Measurements from ENCODE around the gene KIRREL2. TPM values are rescaled to one million over a fixed set of nuclear protein-coding genes. Genes with fewer than 3 reads are reported as not detected.
"Not testable (repeated sequence)": the region's sequence is repeated elsewhere in the genome, so short reads cannot be mapped to it uniquely, and the experiment has no call there.

Gene KIRREL2
- total RNA-seq, 2 donors from 2014 or later = 0.11 TPM; not detected in 1

DNA sequence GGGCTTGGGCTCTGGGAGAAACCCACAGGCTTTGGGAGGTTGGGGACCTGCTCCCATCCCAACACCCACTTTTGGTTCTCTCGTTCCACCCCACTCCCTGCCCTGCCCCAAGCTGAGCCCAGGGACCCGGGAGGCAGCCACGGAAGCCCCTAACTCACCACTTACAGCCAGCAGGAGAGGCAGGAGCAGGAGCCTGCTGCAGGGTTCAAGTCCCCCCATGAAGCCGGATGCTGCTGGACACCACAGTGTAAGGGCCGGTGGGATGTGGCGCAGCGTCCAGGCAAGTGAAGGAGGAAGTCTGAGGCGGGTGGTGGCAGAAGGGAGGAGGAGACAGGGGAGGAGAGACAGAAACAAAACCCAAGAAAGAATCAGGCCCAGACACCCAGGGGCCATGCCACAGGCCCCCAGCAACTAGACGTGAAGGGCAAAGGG, 51.3 kb downstream of the KIRREL2 start, which contains the start of gene TYROBP:
Gene TYROBP, minus strand, starts transcription at position 286 of the 432 bp plus-strand sequence. Its CDS starts 67 bp downstream, at position 219.
- ATAC-seq (no peak), DNase-seq (peak; percentile 40 to 42)
- intact Hi-C loops (cut with DNase I, micrococcal nuclease) = no loop called here

DNA sequence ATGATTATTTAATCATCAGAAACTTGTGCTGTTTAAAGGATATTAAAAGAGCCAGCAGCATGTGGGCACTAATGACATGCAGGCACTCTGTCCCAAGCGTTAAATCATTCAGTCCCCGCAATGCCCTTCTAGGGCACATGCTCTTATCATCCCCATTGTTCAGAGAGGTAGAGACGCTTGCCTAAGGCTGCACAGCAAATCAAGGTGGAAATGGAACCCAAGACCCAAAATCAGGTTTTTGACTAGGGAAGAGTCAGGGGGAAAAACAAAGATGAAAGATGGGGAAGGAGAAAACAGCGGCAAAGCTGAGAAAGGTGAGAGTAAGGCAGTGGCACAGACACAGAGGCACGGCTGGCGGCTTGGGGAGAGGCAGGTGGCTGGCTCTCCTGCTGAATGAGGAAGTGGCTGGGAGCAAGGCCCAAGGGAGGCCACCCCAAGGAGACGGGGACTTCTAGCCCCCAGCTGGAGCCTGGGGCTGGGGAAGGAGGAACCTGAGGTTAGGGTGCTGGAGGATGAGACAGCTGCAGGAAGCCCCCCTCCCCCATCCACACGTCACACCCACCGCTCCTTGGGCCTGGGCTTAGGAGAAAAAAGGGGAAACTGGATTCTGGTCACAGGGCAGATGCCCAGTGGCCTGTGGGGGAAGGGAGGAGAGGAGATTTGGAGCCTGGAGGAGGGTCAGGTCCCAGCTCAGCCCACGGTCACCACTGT, 52.4 kb downstream of the KIRREL2 start:
- ATAC-seq = peak; percentile 48
- intact Hi-C loops (cut with DNase I, micrococcal nuclease) = no loop called here
- DNase-seq = peak; percentile 70 to 73

DNA sequence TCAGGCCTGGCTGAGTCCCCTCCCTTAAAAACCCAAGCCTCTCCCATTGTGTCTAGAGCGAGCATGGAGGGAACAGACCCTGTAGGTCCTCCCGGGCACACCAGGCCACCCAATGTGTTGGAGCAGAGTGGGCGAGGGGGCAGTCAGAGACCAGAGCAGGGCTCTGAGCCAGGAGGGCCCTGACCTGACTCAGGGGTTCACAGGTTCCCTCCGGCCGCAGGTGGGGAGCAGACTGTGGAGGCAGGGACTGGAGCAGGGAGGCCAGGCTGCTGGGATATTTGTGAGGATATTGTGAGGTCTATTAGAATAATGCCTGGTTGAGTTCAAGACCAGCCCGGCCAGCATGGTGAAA, 52.9 kb downstream of the KIRREL2 start:
- intact Hi-C loops (cut with DNase I, micrococcal nuclease) = no loop called here
- ATAC-seq (no peak), DNase-seq (no peak)

DNA sequence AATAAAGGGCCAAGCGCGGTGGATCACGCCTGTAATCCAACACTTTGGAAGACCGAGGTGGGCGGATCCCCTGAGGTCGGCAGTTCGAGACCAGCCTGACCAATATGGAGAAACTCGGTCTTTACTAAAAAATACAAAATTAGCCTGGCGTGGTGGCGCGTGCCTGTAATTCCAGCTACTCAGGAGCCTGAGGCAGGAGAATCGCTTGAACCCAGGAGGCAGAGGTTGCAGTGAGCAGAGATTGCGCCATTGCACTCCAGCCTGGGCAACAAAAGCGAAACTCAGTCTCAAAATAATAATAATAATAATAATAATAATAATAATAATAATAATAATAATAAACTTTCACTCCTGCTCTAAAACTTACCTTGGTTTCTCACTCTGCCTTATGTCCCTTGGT, 53.6 kb downstream of the KIRREL2 start:
- ATAC-seq; intact Hi-C loops (cut with DNase I, micrococcal nuclease); DNase-seq: not testable (repeated sequence)

DNA sequence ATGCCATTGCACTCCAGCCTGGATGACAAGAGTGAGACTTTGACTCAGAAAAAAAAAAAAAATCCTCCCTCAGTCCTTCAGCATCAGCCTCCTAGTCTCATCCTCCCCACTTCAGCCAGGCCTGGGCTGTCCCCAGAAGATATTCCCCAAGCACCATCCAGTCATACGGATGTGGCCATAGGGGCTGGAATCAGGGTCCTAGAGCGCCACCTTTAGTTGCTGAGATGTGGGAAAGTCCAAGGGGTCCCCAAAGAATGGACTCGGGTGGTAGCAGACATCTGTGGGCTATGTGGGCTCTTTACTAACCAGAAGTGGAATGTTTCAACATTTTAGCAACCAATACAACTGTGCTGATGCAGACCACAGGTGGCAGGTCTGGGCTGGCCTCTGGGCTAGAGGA, 54.5 kb downstream of the KIRREL2 start:
- intact Hi-C loops (cut with DNase I, micrococcal nuclease) = no loop called here
- DNase-seq (no peak), ATAC-seq (no peak)

DNA sequence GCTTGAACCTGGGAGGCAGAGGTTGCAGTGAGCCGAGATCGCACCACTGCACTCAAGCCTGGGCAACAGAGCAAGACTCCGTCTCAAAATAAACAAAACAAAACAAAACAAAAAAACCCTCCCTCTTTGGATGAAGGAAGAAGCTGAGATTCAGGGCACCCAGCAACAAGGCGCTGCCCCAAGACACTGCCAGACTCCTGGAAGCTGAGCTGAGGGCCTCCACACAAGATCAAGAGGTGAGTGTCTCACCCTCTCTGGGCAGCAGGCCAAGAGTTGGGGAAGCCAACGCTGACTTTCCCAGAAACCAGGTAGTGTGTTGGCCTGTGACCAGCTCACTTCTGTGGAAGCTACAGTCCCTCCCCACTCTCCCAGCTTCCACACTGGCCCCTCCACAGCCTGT, 55.1 kb downstream of the KIRREL2 start:
- intact Hi-C loops (cut with DNase I, micrococcal nuclease) = no loop called here
- ATAC-seq = no peak

DNA sequence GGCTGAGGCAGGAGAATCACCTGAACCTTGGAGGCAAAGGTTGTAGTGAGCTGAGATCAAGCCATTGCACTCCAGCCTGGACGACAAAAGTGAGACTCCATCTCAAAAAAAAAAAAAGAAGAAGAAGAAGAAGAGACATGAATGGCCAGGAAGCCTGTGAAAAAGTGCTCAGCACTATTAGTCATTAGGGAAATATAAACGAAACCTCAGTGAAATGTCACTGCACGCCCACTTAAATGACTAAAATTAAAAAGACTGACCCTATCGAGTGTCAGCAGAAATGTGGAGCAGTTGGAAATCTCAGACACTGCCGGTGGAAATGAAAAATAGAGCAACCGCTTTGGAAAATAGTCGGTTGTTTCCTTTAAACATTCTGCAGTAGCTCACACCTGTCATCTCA, 56.9 kb downstream of the KIRREL2 start:
- intact Hi-C loops (cut with DNase I, micrococcal nuclease) = no loop called here
- no peak for ATAC-seq

More for the DNA sequence above, 55.1 kb downstream of the KIRREL2 start:
- DNase-seq = no peak

DNA sequence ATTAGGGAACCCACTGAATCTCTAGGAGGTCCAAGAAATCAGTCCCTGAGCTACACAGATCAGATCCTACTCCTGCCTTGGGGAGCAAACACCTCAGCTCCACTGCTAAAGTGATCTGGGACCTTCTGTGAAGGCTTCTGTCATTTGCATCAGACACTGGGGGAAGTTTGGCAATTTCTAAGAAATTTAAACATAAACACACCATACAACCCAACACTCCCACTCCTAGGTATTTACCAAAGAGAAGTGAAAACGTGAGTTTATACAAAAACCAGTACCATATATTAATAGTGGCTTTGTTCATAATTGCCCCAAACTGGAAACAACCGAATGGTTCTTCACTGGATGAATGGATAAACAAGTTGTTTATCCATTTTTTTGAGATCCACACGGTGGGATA, 58.7 kb downstream of the KIRREL2 start:
- intact Hi-C loops (cut with DNase I, micrococcal nuclease) = no loop called here
- no peak for ATAC-seq
- DNase-seq = no peak

More for the DNA sequence above, 56.9 kb downstream of the KIRREL2 start:
- DNase-seq = no peak

Other genes starting within 250 kb of the KIRREL2 start
- 1 to 10 TPM; 5.0 to 7.7 TPM for gene HAUS5, start 244.2 kb upstream of the KIRREL2 start, total RNA-seq
- gene RBM42, start 227.9 kb upstream of the KIRREL2 start, total RNA-seq = 10 to 100 TPM; 66.5 to 73.7 TPM
- 1 to 10 TPM in 1 of 2 donors, under 1 TPM in 1; 0.87 to 1.7 TPM for gene ETV2, start 215.2 kb upstream of the KIRREL2 start, total RNA-seq
- gene COX6B1, start 208.6 kb upstream of the KIRREL2 start, total RNA-seq = 100 to 1,000 TPM; 725 to 901 TPM
- under 1 TPM; 0.20 to 0.27 TPM for gene UPK1A, start 190.4 kb upstream of the KIRREL2 start, total RNA-seq
- gene ZBTB32, start 152.4 kb upstream of the KIRREL2 start, total RNA-seq = 1 to 10 TPM in 1 of 2 donors, under 1 TPM in 1; 0.15 to 1.1 TPM
- 10 to 100 TPM; 34.8 to 40.1 TPM for gene KMT2B, start 138.9 kb upstream of the KIRREL2 start, total RNA-seq
- 1 to 10 TPM; 4.1 to 7.7 TPM for gene IGFLR1, start 114.5 kb upstream of the KIRREL2 start, total RNA-seq
- gene U2AF1L4, start 111.5 kb upstream of the KIRREL2 start, total RNA-seq = 10 to 100 TPM; 14.5 to 17.3 TPM
- gene PSENEN, start 111.3 kb upstream of the KIRREL2 start, total RNA-seq = 10 to 100 TPM; 82.2 to 86.0 TPM
- gene LIN37, start 108.3 kb upstream of the KIRREL2 start, total RNA-seq = 1 to 10 TPM; 5.9 to 6.1 TPM
- 10 to 100 TPM in 1 of 2 donors, 1 to 10 TPM in 1; 4.5 to 16.4 TPM for gene HSPB6, start 99.9 kb upstream of the KIRREL2 start, total RNA-seq
- 10 to 100 TPM; 16.8 to 19.5 TPM for gene PROSER3, start 98.7 kb upstream of the KIRREL2 start, total RNA-seq
- gene ARHGAP33, start 81.3 kb upstream of the KIRREL2 start, total RNA-seq = 10 to 100 TPM in 1 of 2 donors, 1 to 10 TPM in 1; 9.7 to 10.1 TPM
- gene PRODH2, start 44.1 kb upstream of the KIRREL2 start, total RNA-seq = not detected
- not detected for gene NPHS1, start 4.4 kb upstream of the KIRREL2 start, total RNA-seq
- gene APLP1, start 11.7 kb downstream of the KIRREL2 start, total RNA-seq = 1 to 10 TPM; 1.8 to 4.7 TPM
- 10 to 100 TPM; 10.0 to 10.1 TPM for gene NFKBID, start 43.6 kb downstream of the KIRREL2 start, total RNA-seq
- gene HCST, start 45.6 kb downstream of the KIRREL2 start, total RNA-seq = 1 to 10 TPM; 1.0 to 6.1 TPM
- 10 to 100 TPM in 1 of 2 donors, 1 to 10 TPM in 1; 8.2 to 41.3 TPM for gene TYROBP, start 51.4 kb downstream of the KIRREL2 start, total RNA-seq
- gene LRFN3, start 79.5 kb downstream of the KIRREL2 start, total RNA-seq = 10 to 100 TPM; 12.5 to 14.7 TPM
- gene SDHAF1, start 138.3 kb downstream of the KIRREL2 start, total RNA-seq = 10 to 100 TPM; 19.6 to 20.0 TPM
- 1 to 10 TPM; 6.5 to 9.0 TPM for gene SYNE4, start 151.9 kb downstream of the KIRREL2 start, total RNA-seq
- gene ALKBH6, start 157.3 kb downstream of the KIRREL2 start, total RNA-seq = 10 to 100 TPM; 15.3 to 22.1 TPM
- 10 to 100 TPM in 1 of 2 donors, 1 to 10 TPM in 1; 3.1 to 10.6 TPM for gene CLIP3, start 176.0 kb downstream of the KIRREL2 start, total RNA-seq
- gene THAP8, start 197.4 kb downstream of the KIRREL2 start, total RNA-seq = 1 to 10 TPM; 3.6 to 4.5 TPM
- 1 to 10 TPM in 1 of 2 donors, under 1 TPM in 1; 0.84 to 4.5 TPM for gene WDR62, start 198.0 kb downstream of the KIRREL2 start, total RNA-seq

All from left colon (tissue), 2 donors.